ENCODE results near the gene MYRF.

DNA sequence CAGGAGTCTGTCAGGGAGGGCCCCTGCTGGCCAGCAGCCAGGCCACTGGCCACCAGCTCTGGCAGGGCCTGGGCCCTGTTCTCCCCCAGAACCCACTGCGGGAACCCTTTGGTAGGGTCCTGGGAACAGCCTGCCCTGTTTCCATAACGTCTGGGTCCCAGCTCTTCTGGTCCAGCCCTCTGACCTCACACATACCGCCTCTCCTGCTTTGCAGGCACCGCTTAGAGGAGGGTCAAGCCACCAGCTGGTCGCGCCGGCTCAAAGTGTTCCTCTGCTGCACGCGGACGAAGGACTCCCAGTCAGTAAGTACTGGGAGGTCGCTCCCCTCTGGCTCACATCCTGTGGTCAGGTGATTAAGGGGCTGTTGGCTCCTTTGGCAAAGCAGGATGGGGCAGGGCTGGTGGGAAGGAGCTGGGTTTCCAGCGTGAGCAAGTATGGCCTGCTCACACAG is 26.6 kb upstream of the MYRF start:
- no peak for TF ChIP-seq EZH2 (IDR thresholded peaks at IDR 0.05; ENCODE audit: borderline replicate concordance, low read depth, low read length, severe bottlenecking)
- TF ChIP-seq, protein P1, sequence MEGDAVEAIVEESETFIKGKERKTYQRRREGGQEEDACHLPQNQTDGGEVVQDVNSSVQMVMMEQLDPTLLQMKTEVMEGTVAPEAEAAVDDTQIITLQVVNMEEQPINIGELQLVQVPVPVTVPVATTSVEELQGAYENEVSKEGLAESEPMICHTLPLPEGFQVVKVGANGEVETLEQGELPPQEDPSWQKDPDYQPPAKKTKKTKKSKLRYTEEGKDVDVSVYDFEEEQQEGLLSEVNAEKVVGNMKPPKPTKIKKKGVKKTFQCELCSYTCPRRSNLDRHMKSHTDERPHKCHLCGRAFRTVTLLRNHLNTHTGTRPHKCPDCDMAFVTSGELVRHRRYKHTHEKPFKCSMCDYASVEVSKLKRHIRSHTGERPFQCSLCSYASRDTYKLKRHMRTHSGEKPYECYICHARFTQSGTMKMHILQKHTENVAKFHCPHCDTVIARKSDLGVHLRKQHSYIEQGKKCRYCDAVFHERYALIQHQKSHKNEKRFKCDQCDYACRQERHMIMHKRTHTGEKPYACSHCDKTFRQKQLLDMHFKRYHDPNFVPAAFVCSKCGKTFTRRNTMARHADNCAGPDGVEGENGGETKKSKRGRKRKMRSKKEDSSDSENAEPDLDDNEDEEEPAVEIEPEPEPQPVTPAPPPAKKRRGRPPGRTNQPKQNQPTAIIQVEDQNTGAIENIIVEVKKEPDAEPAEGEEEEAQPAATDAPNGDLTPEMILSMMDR (IDR thresholded peaks at IDR 0.05; ENCODE audit: borderline replicate concordance, extremely low read depth, low read length, poor library complexity, severe bottlenecking) = no peak

Measured in DND-41 (cell line).